ENCODE results near the gene UBE3A.

DNA sequence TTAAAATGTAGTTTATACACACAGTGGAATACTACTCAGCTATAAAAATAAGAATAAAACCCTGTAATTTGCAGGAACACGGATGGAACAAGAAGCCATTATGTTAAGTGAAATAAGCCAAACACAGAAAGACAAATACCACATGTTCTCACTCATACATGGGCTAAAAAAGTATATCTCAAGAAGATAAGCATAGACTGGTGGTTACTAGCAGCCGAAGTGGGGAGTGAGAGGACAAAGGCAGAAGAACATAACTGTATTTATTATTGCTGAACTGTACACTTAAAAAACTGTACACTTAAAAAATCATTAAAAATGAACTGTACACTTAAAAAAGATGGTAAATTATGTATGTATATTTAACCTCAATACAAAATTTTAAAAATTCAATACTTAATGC lies 11.0 kb downstream of the UBE3A start:
- no peak for TF ChIP-seq FOXP2 (optimal IDR thresholded peaks at IDR 0.05; ENCODE audit: borderline replicate concordance, extremely low read depth, extremely low read length, insufficient read depth)
- TF ChIP-seq POLR2AphosphoS5 (IDR thresholded peaks at IDR 0.05; ENCODE audit: low read depth, low read length), result no peak
- TF ChIP-seq, protein P1, sequence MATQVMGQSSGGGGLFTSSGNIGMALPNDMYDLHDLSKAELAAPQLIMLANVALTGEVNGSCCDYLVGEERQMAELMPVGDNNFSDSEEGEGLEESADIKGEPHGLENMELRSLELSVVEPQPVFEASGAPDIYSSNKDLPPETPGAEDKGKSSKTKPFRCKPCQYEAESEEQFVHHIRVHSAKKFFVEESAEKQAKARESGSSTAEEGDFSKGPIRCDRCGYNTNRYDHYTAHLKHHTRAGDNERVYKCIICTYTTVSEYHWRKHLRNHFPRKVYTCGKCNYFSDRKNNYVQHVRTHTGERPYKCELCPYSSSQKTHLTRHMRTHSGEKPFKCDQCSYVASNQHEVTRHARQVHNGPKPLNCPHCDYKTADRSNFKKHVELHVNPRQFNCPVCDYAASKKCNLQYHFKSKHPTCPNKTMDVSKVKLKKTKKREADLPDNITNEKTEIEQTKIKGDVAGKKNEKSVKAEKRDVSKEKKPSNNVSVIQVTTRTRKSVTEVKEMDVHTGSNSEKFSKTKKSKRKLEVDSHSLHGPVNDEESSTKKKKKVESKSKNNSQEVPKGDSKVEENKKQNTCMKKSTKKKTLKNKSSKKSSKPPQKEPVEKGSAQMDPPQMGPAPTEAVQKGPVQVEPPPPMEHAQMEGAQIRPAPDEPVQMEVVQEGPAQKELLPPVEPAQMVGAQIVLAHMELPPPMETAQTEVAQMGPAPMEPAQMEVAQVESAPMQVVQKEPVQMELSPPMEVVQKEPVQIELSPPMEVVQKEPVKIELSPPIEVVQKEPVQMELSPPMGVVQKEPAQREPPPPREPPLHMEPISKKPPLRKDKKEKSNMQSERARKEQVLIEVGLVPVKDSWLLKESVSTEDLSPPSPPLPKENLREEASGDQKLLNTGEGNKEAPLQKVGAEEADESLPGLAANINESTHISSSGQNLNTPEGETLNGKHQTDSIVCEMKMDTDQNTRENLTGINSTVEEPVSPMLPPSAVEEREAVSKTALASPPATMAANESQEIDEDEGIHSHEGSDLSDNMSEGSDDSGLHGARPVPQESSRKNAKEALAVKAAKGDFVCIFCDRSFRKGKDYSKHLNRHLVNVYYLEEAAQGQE (IDR thresholded peaks at IDR 0.05; ENCODE audit: insufficient read depth in 1 of 2, low read depth in 2 of 2, low read length in 2 of 2), result no peak
- TF ChIP-seq SIN3A (IDR thresholded peaks at IDR 0.05; ENCODE audit: borderline replicate concordance, insufficient read depth, low read length), result no peak
- TF ChIP-seq TAF1 (IDR thresholded peaks at IDR 0.05; ENCODE audit: borderline replicate concordance, insufficient read depth, low read length), result no peak

Data from PFSK-1 (cell line).